Gastroesophageal sphincter (tissue), 4 donors: ENCODE data around the gene CNP. TPM values are rescaled to one million over a fixed set of nuclear protein-coding genes. Genes with fewer than 3 reads are reported as not detected.
"Not testable (repeated sequence)": the region's sequence is repeated elsewhere in the genome, so short reads cannot be mapped to it uniquely, and the experiment has no call there.

Source experiments
- ATAC-seq: fragments of 150-250 bp; one replicate; pipeline ENCODE4 v1.9.1; 2016; ENCODE audit warnings: mild to moderate bottlenecking, moderate library complexity
- H3K27ac ChIP-seq, 4 donors: fragments of 200-600 bp; sonication (generic) in 3 of 4; 1 replicate in 3 of 4; 2 replicates in 1 of 4; pipeline ENCODE4 v1.5.1; 2016 to 2019
- H3K27me3 ChIP-seq: fragments of 200-600 bp; sonication (generic); one replicate; pipeline ENCODE4 v1.5.1; 2019
- H3K36me3 ChIP-seq, 2 donors: fragments of 200-600 bp; sonication (generic); one replicate each; pipeline ENCODE4 v1.5.1; 2019; ENCODE audit warnings: control low read depth in 1 of 2
- H3K4me1 ChIP-seq, 3 donors: fragments of 200-600 bp; sonication (generic); 1 replicate in 2 of 3; 2 replicates in 1 of 3; pipeline ENCODE4 v1.5.1; 2016 to 2019; ENCODE audit warnings: control low read depth in 2 of 3
- H3K4me3 ChIP-seq, 2 donors: fragments of 200-600 bp; sonication (generic); one replicate each; pipeline ENCODE4 v1.5.1; 2019; ENCODE audit warnings: mild to moderate bottlenecking in 1 of 2, moderate library complexity in 1 of 2
- H3K9me3 ChIP-seq, 3 donors: fragments of 200-600 bp; sonication (generic); one replicate each; pipeline ENCODE4 v1.5.1; 2017 to 2019; ENCODE audit warnings: control low read depth in 2 of 3
- CTCF ChIP-seq, 4 experiments: fragments of 200-600 bp in 2 of 4; fragments of 450-650 bp in 2 of 4; sonication (generic) in 1 of 4; IDR thresholded peaks; one replicate each; pipeline ENCODE4 v1.5.1; 2017 to 2019; ENCODE audit warnings: antibody characterized with exemption in 4 of 4, mild to moderate bottlenecking in 2 of 4, moderate library complexity in 2 of 4
- EP300 ChIP-seq: sonication (generic); formaldehyde crosslinking; IDR thresholded peaks from one replicate; pipeline ENCODE4 v1.6.1; 2017; ENCODE audit warnings: antibody characterized with exemption, mild to moderate bottlenecking
- POLR2A ChIP-seq, 2 donors: fragments of 450-650 bp; IDR thresholded peaks; one replicate each; pipeline ENCODE4 v1.6.1; 2017; ENCODE audit warnings: antibody characterized with exemption in 2 of 2, mild to moderate bottlenecking in 2 of 2, moderate library complexity in 1 of 2
- POLR2AphosphoS5 ChIP-seq: sonication (generic); formaldehyde crosslinking; IDR thresholded peaks from one replicate; pipeline ENCODE4 v1.6.1; 2017; ENCODE audit warnings: antibody characterized with exemption
- WGBS, 2 donors: methylation state at CpG; one replicate each; pipeline ENCODE4 v1.1.5; 2018; ENCODE audit warnings: low coverage in 1 of 2; 5-methylcytosine and 5-hydroxymethylcytosine counted together
- total RNA-seq, 4 donors: library from RNA; depleted of rRNA; stranded (reverse); fragments of >200 nt; gene quantifications; one replicate each; pipeline ENCODE4 v1.1.0, GENCODE V29; 2016

Gene CNP
- total RNA-seq, 4 donors from 2014 or later, result 56.7 to 97.9 (median 64.7) TPM

DNA sequence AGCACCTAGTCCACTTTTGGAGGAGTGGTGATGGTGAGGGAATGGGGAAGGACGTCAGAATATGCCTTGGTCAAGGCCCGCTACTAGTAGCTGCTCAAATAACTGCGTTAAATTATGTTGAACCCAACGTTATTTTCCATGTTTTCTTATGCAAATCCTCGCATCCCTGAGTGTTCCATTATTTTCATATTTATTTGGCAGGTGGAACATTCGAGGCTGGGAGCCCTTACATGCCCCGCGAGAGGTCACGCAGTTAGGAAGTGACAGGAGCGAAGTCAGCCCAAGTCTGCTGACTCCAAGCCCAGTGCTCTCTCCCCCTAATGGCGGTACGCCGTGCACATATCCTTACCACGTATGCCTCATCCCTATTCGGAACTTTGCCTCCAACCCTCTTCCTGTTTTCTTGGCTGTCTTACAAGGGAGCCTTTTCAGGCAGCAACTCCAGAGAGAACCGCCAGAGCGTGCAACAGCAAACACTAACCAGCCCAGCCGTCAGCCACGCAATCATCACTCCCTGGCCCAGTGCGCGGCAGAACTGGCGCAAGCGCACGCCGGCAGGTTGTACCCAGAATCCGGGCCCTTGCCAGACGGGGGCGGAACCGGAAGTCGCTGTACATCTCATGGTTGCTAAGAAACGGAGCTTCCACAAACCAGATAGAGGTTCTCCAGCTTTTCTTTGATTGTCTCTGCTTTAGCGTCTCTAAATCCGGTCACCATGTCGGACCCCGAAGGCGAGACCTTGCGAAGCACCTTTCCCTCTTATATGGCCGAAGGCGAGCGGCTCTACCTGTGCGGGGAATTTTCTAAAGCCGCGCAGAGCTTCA, 36.4 kb upstream of the CNP start, which contains the start of gene ODAD4:
Gene ODAD4, plus strand, starts transcription at position 609 of the 824 bp plus-strand sequence. Its CDS starts 107 bp downstream, at position 716.
- ATAC-seq, result peak; percentile 100
- Histone ChIP-seq H3K27ac (peak within 1 kb of the TSS; percentile 84 to 88 (median 85)), H3K4me1 (peaks cover 0 to 22% (median 0%) of the 10 kb centered on the region in 3 donors), H3K27me3 (no peaks in the 10 kb centered on the region), H3K36me3 (peaks cover 0 to 4% of the 10 kb centered on the region in 2 donors), H3K4me3 (peak within 1 kb of the TSS; percentile 55 to 66), H3K9me3 (no peaks in the 10 kb centered on the region)
- TF ChIP-seq POLR2A (IDR thresholded peaks at IDR 0.05) (peak; percentile 34 to 56), POLR2AphosphoS5 (peak; percentile 87), EP300 (no peak), CTCF (IDR thresholded peaks at IDR 0.05) (peak in 3 of 4 experiments; percentile 56 to 85 (median 83))
- WGBS, 2 donors, result 0 to 2% methylated on average over 23 to 29 of the region's 43 CpGs

DNA sequence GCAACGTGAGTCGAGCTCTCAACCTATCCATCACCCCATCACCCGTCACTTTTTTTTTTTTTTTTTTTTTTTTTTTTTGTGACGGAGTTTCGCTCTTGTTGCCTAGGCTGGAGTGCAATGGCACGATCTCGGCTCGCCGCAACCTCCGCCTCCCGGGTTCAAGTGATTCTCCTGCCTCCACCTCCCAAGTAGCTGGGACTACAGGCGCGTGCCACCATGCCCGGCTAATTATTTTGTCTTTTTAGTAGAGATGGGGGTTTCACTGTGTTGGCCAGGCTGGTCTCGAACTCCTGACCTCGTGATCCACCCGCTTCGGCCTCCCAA, 35.8 kb upstream of the CNP start:
- Histone ChIP-seq H3K4me3 (peak overlapping the region; percentile 55 to 66), H3K4me1 (peaks cover 0 to 22% (median 0%) of the 10 kb centered on the region in 3 donors), H3K27ac (peak overlapping the region in 3 of 4 donors; percentile 84 to 85 (median 85))
- 0 to 33% methylated on average over 5 to 6 of the region's 18 CpGs for WGBS, 2 donors
- not testable (repeated sequence) for ATAC-seq, H3K9me3 ChIP-seq, H3K27me3 ChIP-seq, H3K36me3 ChIP-seq

GRCh38 chr17:41931715-41932114, 34.9 kb upstream of the CNP start:
- not testable (repeated sequence) for H3K9me3 ChIP-seq, H3K4me3 ChIP-seq, H3K27me3 ChIP-seq, H3K27ac ChIP-seq, ATAC-seq
- WGBS, 2 donors, result 50% methylated on average over 1 of the region's 4 CpGs; no CpG with 5 or more reads in 1 of the 2 donors
- Histone ChIP-seq H3K4me1 (peaks cover 0 to 22% (median 0%) of the 10 kb centered on the region in 3 donors), H3K36me3 (peaks cover 0 to 19% of the 10 kb centered on the region in 2 donors)

DNA sequence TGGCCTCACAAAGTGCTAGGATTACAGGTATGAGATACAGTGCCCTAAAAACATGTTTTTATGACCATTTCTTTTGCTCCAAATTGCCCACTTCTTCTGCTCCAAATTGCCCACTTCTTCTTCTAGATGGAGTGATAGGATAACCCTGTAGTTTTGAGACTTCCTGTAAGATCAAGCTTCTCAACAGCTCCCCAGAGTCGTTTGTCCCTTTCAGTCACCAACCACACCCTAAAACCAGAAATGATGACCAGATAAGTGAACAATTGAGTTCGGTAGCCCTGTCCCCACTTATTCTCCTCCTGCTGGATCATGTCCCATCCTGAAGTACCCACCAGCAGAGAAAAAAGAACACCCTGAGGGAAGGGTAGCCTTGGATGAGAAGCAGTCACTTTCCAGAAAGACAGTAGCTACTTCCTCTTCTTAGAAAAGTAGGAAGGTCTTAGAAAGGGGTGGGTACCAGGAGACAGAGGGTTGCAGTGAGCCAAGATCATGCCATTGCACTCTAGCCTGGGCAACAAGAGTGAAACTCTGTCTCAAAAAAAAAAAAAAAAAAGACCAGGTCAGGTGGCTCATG, 33.7 kb upstream of the CNP start:
- H3K27ac ChIP-seq, result no peak overlapping the region
- H3K9me3 ChIP-seq, result no peaks in the 10 kb centered on the region
- no peak overlapping the region for H3K4me3 ChIP-seq
- peaks cover 0 to 31% of the 10 kb centered on the region in 2 donors for H3K36me3 ChIP-seq
- 60 to 62% methylated on average over 2 of the region's 2 CpGs for WGBS, 2 donors
- TF ChIP-seq CTCF (IDR thresholded peaks at IDR 0.05), result no peak
- no peak for TF ChIP-seq EP300
- no peak for TF ChIP-seq POLR2A (IDR thresholded peaks at IDR 0.05)
- TF ChIP-seq POLR2AphosphoS5, result no peak
- no peaks in the 10 kb centered on the region for H3K27me3 ChIP-seq
- no peak for ATAC-seq
- peaks cover 0 to 22% (median 0%) of the 10 kb centered on the region in 3 donors for H3K4me1 ChIP-seq

DNA sequence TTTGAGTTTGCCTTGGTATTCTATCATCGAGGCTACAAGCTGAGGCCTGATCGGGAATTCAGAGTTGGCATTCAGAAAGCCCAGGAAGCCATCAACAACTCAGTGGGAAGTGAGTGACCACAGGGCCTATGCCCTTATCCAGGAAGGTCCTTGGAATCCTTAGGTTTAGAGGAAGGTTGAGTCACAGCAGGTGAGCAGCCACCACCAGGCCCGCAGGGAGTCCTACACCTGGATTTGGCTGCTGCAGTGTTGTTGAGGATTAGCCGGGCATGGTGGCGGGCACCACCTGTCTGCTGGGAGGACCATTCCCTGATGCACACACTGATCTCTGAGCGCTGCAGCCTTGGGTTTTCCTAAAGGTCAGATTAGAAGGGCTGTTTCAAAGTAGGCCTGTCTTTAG, 31.0 kb upstream of the CNP start:
- ATAC-seq, result no peak
- TF ChIP-seq POLR2AphosphoS5 (no peak), POLR2A (IDR thresholded peaks at IDR 0.05) (no peak), EP300 (no peak), CTCF (IDR thresholded peaks at IDR 0.05) (no peak)
- Histone ChIP-seq H3K27me3 (no peaks in the 10 kb centered on the region), H3K36me3 (peaks cover 0 to 54% of the 10 kb centered on the region in 2 donors), H3K4me1 (peaks cover 0 to 8% (median 0%) of the 10 kb centered on the region in 3 donors), H3K4me3 (no peak overlapping the region), H3K9me3 (no peaks in the 10 kb centered on the region), H3K27ac (no peak overlapping the region)
- WGBS, 2 donors, result 100% methylated on average over 1 of the region's 6 CpGs; no CpG with 5 or more reads in 1 of the 2 donors
